Brain microvascular endothelial cell (primary cell): ENCODE results near the gene FSD2.

Source experiments
- DNase-seq: peaks from one replicate; pipeline ENCODE4 v3.0.0-alpha.2; 2020
- H3K27ac ChIP-seq: fragments of 250-450 bp; sonication (Bioruptor Pico); 2 replicates; pipeline ENCODE4 v1.5.1; 2020; ENCODE audit warnings: mild to moderate bottlenecking, moderate library complexity
- H3K27me3 ChIP-seq: fragments of 250-450 bp; sonication (Bioruptor Pico); replicated peaks from 2 replicates; pipeline ENCODE4 v1.5.1; 2020; ENCODE audit warnings: mild to moderate bottlenecking
- H3K36me3 ChIP-seq: fragments of 250-450 bp; sonication (Bioruptor Pico); replicated peaks from 2 replicates; pipeline ENCODE4 v1.5.1; 2020; ENCODE audit warnings: mild to moderate bottlenecking
- H3K4me3 ChIP-seq: 2 replicates; pipeline ENCODE4 v1.5.1; 2011; ENCODE audit warnings: low read depth, mild to moderate bottlenecking, control low read depth, low read length, moderate library complexity
- CTCF ChIP-seq: IDR thresholded peaks from 2 replicates; pipeline ENCODE4 v1.5.1; 2011; ENCODE audit warnings: low read depth, mild to moderate bottlenecking, moderate library complexity, low read length, control low read depth, inconsistent platforms; ENCODE audit errors: missing control alignments
- in situ Hi-C: cut with HindIII; loops from 2 replicates; pipeline ENCODE4 v1.10.0; 2017; ENCODE audit warnings: low sequenced_read_pairs, low pct_ligation_motif_present

FSD2 gene

GRCh38 chr15:82793737-82794136 is 12.1 kb downstream of the FSD2 start:
- in situ Hi-C loops: no loop called here
- no peak overlapping the region for H3K4me3 ChIP-seq
- DNase-seq: no peak

GRCh38 chr15:82792068-82792467 is 13.8 kb downstream of the FSD2 start:
- Histone ChIP-seq H3K36me3 (no peaks in the 10 kb centered on the region), H3K27ac (no peak overlapping the region), H3K4me3 (no peak overlapping the region), H3K27me3 (no peaks in the 10 kb centered on the region)
- DNase-seq: no peak
- in situ Hi-C loops: no loop called here
- no peak for TF ChIP-seq CTCF

More at GRCh38 chr15:82793737-82794136, 12.1 kb downstream of the FSD2 start:
- Histone ChIP-seq H3K27me3 (no peaks in the 10 kb centered on the region), H3K27ac (no peak overlapping the region), H3K36me3 (no peaks in the 10 kb centered on the region)
- TF ChIP-seq CTCF: no peak

GRCh38 chr15:82790321-82790720 is 15.5 kb downstream of the FSD2 start:
- H3K36me3 ChIP-seq: no peaks in the 10 kb centered on the region
- no peak overlapping the region for H3K4me3 ChIP-seq
- in situ Hi-C loops: no loop called here
- no peaks in the 10 kb centered on the region for H3K27me3 ChIP-seq
- no peak for DNase-seq
- no peak overlapping the region for H3K27ac ChIP-seq
- no peak for TF ChIP-seq CTCF

- DNase-seq: no peak
- Histone ChIP-seq H3K4me3 (no peak overlapping the region), H3K36me3 (no peaks in the 10 kb centered on the region), H3K27ac (no peak overlapping the region), H3K27me3 (no peaks in the 10 kb centered on the region)
- TF ChIP-seq CTCF: no peak
- in situ Hi-C loops: no loop called here
These were observed 16.4 kb downstream of the FSD2 start for GRCh38 chr15:82789491-82789890.

- no peaks in the 10 kb centered on the region for H3K36me3 ChIP-seq
- no peaks in the 10 kb centered on the region for H3K27me3 ChIP-seq
- no peak overlapping the region for H3K27ac ChIP-seq
- no peak for TF ChIP-seq CTCF
- DNase-seq: no peak
- in situ Hi-C loops: no loop called here
- H3K4me3 ChIP-seq: no peak overlapping the region
These were observed 17.4 kb downstream of the FSD2 start for GRCh38 chr15:82788496-82788895.

- no peak overlapping the region for H3K4me3 ChIP-seq
- no peaks in the 10 kb centered on the region for H3K27me3 ChIP-seq
- no peak for TF ChIP-seq CTCF
- no peaks in the 10 kb centered on the region for H3K36me3 ChIP-seq
- H3K27ac ChIP-seq: no peak overlapping the region
- no peak for DNase-seq
- in situ Hi-C loops: no loop called here
These were observed 24.5 kb downstream of the FSD2 start for GRCh38 chr15:82781349-82781748.
